Measurements from ENCODE around the gene SLC35F1.

SLC35F1 gene

GRCh38 chr6:118326712-118327111 lies 419.6 kb downstream of the SLC35F1 start:
- no peak overlapping the region for H3K27ac ChIP-seq (ENCODE audit: low read length)
- no peak overlapping the region for H2AFZ ChIP-seq (ENCODE audit: low read depth, low read length)
- no peaks in the 10 kb centered on the region for H3K9me3 ChIP-seq (ENCODE audit: insufficient read depth, low read length)
- H3K9ac ChIP-seq (ENCODE audit: low read length), result no peak overlapping the region
- H3K27me3 ChIP-seq (ENCODE audit: low read depth, low read length), result peaks cover 8% of the 10 kb centered on the region
- no peak overlapping the region for H3K4me3 ChIP-seq (ENCODE audit: low read length)
- no peaks in the 10 kb centered on the region for H4K20me1 ChIP-seq (ENCODE audit: insufficient read depth, low read length)
- H3K79me2 ChIP-seq (ENCODE audit: low read length), result no peaks in the 10 kb centered on the region
- no peaks in the 10 kb centered on the region for H3K4me1 ChIP-seq (ENCODE audit: low read length)
- H3K36me3 ChIP-seq (replicated peaks; ENCODE audit: low read depth, low read length), result no peaks in the 10 kb centered on the region
- no peak for TF ChIP-seq EZH2phosphoT487 (IDR thresholded peaks at IDR 0.05; ENCODE audit: low read depth)
- TF ChIP-seq CTCF (IDR thresholded peaks at IDR 0.05; ENCODE audit: low read depth, low read length), result no peak
- no peak overlapping the region for H3K4me2 ChIP-seq (ENCODE audit: low read length)

GRCh38 chr6:118327237-118327636 lies 420.2 kb downstream of the SLC35F1 start:
- Histone ChIP-seq H3K4me1 (ENCODE audit: low read length) (no peaks in the 10 kb centered on the region), H4K20me1 (ENCODE audit: insufficient read depth, low read length) (no peaks in the 10 kb centered on the region), H3K27me3 (ENCODE audit: low read depth, low read length) (peaks cover 8% of the 10 kb centered on the region), H3K4me3 (ENCODE audit: low read length) (no peak overlapping the region), H3K36me3 (replicated peaks; ENCODE audit: low read depth, low read length) (no peaks in the 10 kb centered on the region), H3K79me2 (ENCODE audit: low read length) (no peaks in the 10 kb centered on the region), H2AFZ (ENCODE audit: low read depth, low read length) (no peak overlapping the region), H3K9me3 (ENCODE audit: insufficient read depth, low read length) (no peaks in the 10 kb centered on the region), H3K27ac (ENCODE audit: low read length) (no peak overlapping the region), H3K4me2 (ENCODE audit: low read length) (no peak overlapping the region), H3K9ac (ENCODE audit: low read length) (no peak overlapping the region)
- no peak for TF ChIP-seq EZH2phosphoT487 (IDR thresholded peaks at IDR 0.05; ENCODE audit: low read depth)
- TF ChIP-seq CTCF (IDR thresholded peaks at IDR 0.05; ENCODE audit: low read depth, low read length), result no peak

- H3K36me3 ChIP-seq (replicated peaks; ENCODE audit: low read depth, low read length), result no peaks in the 10 kb centered on the region
- no peak overlapping the region for H3K4me2 ChIP-seq (ENCODE audit: low read length)
- H3K9me3 ChIP-seq (ENCODE audit: insufficient read depth, low read length), result no peaks in the 10 kb centered on the region
- no peak overlapping the region for H2AFZ ChIP-seq (ENCODE audit: low read depth, low read length)
- no peaks in the 10 kb centered on the region for H4K20me1 ChIP-seq (ENCODE audit: insufficient read depth, low read length)
- no peaks in the 10 kb centered on the region for H3K79me2 ChIP-seq (ENCODE audit: low read length)
- H3K4me3 ChIP-seq (ENCODE audit: low read length), result no peak overlapping the region
- H3K9ac ChIP-seq (ENCODE audit: low read length), result no peak overlapping the region
- H3K27ac ChIP-seq (ENCODE audit: low read length), result no peak overlapping the region
- no peaks in the 10 kb centered on the region for H3K27me3 ChIP-seq (ENCODE audit: low read depth, low read length)
- TF ChIP-seq EZH2phosphoT487 (IDR thresholded peaks at IDR 0.05; ENCODE audit: low read depth), result no peak
- no peaks in the 10 kb centered on the region for H3K4me1 ChIP-seq (ENCODE audit: low read length)
Measured at GRCh38 chr6:118333772-118334171, 426.7 kb downstream of the SLC35F1 start.

- no peak overlapping the region for H3K9ac ChIP-seq (ENCODE audit: low read length)
- H3K27ac ChIP-seq (ENCODE audit: low read length), result no peak overlapping the region
- H3K4me1 ChIP-seq (ENCODE audit: low read length), result no peaks in the 10 kb centered on the region
- no peak overlapping the region for H2AFZ ChIP-seq (ENCODE audit: low read depth, low read length)
- H3K36me3 ChIP-seq (replicated peaks; ENCODE audit: low read depth, low read length), result no peaks in the 10 kb centered on the region
- no peaks in the 10 kb centered on the region for H3K9me3 ChIP-seq (ENCODE audit: insufficient read depth, low read length)
- no peak overlapping the region for H3K4me2 ChIP-seq (ENCODE audit: low read length)
- no peaks in the 10 kb centered on the region for H4K20me1 ChIP-seq (ENCODE audit: insufficient read depth, low read length)
- TF ChIP-seq CTCF (IDR thresholded peaks at IDR 0.05; ENCODE audit: low read depth, low read length), result no peak
- TF ChIP-seq EZH2phosphoT487 (IDR thresholded peaks at IDR 0.05; ENCODE audit: low read depth), result no peak
- H3K27me3 ChIP-seq (ENCODE audit: low read depth, low read length), result no peaks in the 10 kb centered on the region
- no peak overlapping the region for H3K4me3 ChIP-seq (ENCODE audit: low read length)
- H3K79me2 ChIP-seq (ENCODE audit: low read length), result no peaks in the 10 kb centered on the region
Measured at GRCh38 chr6:118334634-118335033, 427.6 kb downstream of the SLC35F1 start.
